Endodermal cell (in vitro differentiated cells): ENCODE measurements around the gene COPRS. TPM values are rescaled to one million over a fixed set of nuclear protein-coding genes. Genes with fewer than 3 reads are reported as not detected.
A peak's percentile ranks its signal among the peaks of the same experiment; 100 is the strongest.

Experiments used
- DNase-seq: peaks from one replicate; pipeline ENCODE4 v3.0.0-alpha.2; 2017
- H3K27ac ChIP-seq: 2 replicates; pipeline ENCODE4 v1.5.1; 2013; ENCODE audit warnings: mild to moderate bottlenecking, low read depth, low read length, moderate library complexity
- H3K27me3 ChIP-seq: 2 replicates; pipeline ENCODE4 v1.6.1; 2013; ENCODE audit warnings: mild to moderate bottlenecking, low read length, moderate library complexity; ENCODE audit not compliant: insufficient read depth, control insufficient read depth, poor library complexity, severe bottlenecking
- H3K36me3 ChIP-seq: 2 replicates; pipeline ENCODE4 v1.7.0; 2013; ENCODE audit warnings: mild to moderate bottlenecking, low read length, moderate library complexity; ENCODE audit not compliant: control insufficient read depth, insufficient read depth
- H3K4me1 ChIP-seq: one replicate; pipeline ENCODE4 v1.7.0; 2013; ENCODE audit warnings: low read length; ENCODE audit not compliant: control insufficient read depth, insufficient read depth
- H3K4me3 ChIP-seq: 2 replicates; pipeline ENCODE4 v1.5.1; 2013; ENCODE audit warnings: mild to moderate bottlenecking, low read length, moderate library complexity
- H3K9ac ChIP-seq: 2 replicates; pipeline ENCODE4 v1.6.1; 2013; ENCODE audit warnings: mild to moderate bottlenecking, low read length, moderate library complexity; ENCODE audit not compliant: poor library complexity, severe bottlenecking; ENCODE audit errors: extremely low read depth
- H3K9me3 ChIP-seq: 2 replicates; pipeline ENCODE4 v1.6.1; 2013; ENCODE audit warnings: mild to moderate bottlenecking, low read length, moderate library complexity; ENCODE audit not compliant: control insufficient read depth
- H3K27ac Mint-ChIP-seq: 2 replicates; pipeline ENCODE4 v1.8.0; 2020; ENCODE audit warnings: mixed read lengths
- H3K27me3 Mint-ChIP-seq: 2 replicates; pipeline ENCODE4 v1.8.0; 2021; ENCODE audit warnings: mild to moderate bottlenecking, mixed read lengths; ENCODE audit not compliant: insufficient read depth
- H3K36me3 Mint-ChIP-seq: 2 replicates; pipeline ENCODE4 v1.8.0; 2020; ENCODE audit warnings: low read depth, mixed read lengths
- H3K4me1 Mint-ChIP-seq: 2 replicates; pipeline ENCODE4 v1.8.0; 2020; ENCODE audit warnings: mixed read lengths
- H3K4me3 Mint-ChIP-seq: 2 replicates; pipeline ENCODE4 v1.8.0; 2020; ENCODE audit warnings: mild to moderate bottlenecking, moderate library complexity, mixed read lengths
- H3K9me3 Mint-ChIP-seq: 2 replicates; pipeline ENCODE4 v1.8.0; 2020; ENCODE audit warnings: mild to moderate bottlenecking, mixed read lengths
- WGBS, 2 experiments: methylation state at CpG; one replicate each; pipeline versions ENCODE4 v1.1.5 to v1.1.7; 2013; ENCODE audit warnings: missing lambda C conversion rate in 2 of 2, mixed read lengths in 1 of 2; ENCODE audit not compliant: insufficient coverage in 1 of 2, insufficient read length in 1 of 2; 5-methylcytosine and 5-hydroxymethylcytosine counted together
- total RNA-seq, 2 donors: library from RNA; stranded (reverse); fragmentation: NEBNext Ultra II Directional in 1 of 2; extraction: Animal tissue kit (Norgen Biotek cat#: 25700) in 1 of 2; gene quantifications; 2 replicates in 1 of 2; 3 replicates in 1 of 2; pipeline ENCODE4 v1.2.1, GENCODE V29; 2021
- TF ChIP-seq, protein P1 (sequence below): fragments of 200-600 bp; sonication (generic); conservative IDR thresholded peaks from 2 replicates; pipeline ENCODE4 v1.5.0; 2021; ENCODE audit warnings: antibody characterized with exemption, mild to moderate bottlenecking

The COPRS gene
- total RNA-seq, 2 donors from 2014 or later: 44.3 to 51.7 TPM

- 89 to 90% methylated on average over 8 of the region's 8 CpGs for WGBS, 2 experiments
- Histone ChIP-seq H3K27ac (no peak overlapping the region), H3K9me3 (no peaks in the 10 kb centered on the region), H3K4me1 (no peaks in the 10 kb centered on the region), H3K27me3 (peaks cover 6% of the 10 kb centered on the region), H3K4me3 (no peak overlapping the region), H3K9ac (no peak overlapping the region), H3K36me3 (no peaks in the 10 kb centered on the region)
- TF ChIP-seq, protein P1, sequence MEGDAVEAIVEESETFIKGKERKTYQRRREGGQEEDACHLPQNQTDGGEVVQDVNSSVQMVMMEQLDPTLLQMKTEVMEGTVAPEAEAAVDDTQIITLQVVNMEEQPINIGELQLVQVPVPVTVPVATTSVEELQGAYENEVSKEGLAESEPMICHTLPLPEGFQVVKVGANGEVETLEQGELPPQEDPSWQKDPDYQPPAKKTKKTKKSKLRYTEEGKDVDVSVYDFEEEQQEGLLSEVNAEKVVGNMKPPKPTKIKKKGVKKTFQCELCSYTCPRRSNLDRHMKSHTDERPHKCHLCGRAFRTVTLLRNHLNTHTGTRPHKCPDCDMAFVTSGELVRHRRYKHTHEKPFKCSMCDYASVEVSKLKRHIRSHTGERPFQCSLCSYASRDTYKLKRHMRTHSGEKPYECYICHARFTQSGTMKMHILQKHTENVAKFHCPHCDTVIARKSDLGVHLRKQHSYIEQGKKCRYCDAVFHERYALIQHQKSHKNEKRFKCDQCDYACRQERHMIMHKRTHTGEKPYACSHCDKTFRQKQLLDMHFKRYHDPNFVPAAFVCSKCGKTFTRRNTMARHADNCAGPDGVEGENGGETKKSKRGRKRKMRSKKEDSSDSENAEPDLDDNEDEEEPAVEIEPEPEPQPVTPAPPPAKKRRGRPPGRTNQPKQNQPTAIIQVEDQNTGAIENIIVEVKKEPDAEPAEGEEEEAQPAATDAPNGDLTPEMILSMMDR: no peak
- H3K27me3 Mint-ChIP-seq: peaks cover 5% of the 10 kb centered on the region
- H3K27ac Mint-ChIP-seq: no peak overlapping the region
- no peak for DNase-seq
- H3K4me3 Mint-ChIP-seq: no peak overlapping the region
- no peaks in the 10 kb centered on the region for H3K36me3 Mint-ChIP-seq
- no peaks in the 10 kb centered on the region for H3K9me3 Mint-ChIP-seq
- H3K4me1 Mint-ChIP-seq: no peaks in the 10 kb centered on the region
Measured at GRCh38 chr17:31843070-31843745, 15.8 kb downstream of the COPRS start.

- no peak overlapping the region for H3K4me3 Mint-ChIP-seq
- Histone ChIP-seq H3K4me1 (no peaks in the 10 kb centered on the region), H3K9me3 (no peaks in the 10 kb centered on the region), H3K27me3 (peaks cover 6% of the 10 kb centered on the region), H3K4me3 (no peak overlapping the region), H3K9ac (no peak overlapping the region), H3K36me3 (no peaks in the 10 kb centered on the region), H3K27ac (no peak overlapping the region)
- DNase-seq: peak; percentile 96
- TF ChIP-seq, protein P1: peak; percentile 98
- H3K27me3 Mint-ChIP-seq: peaks cover 5% of the 10 kb centered on the region
- H3K27ac Mint-ChIP-seq: no peak overlapping the region
- no peaks in the 10 kb centered on the region for H3K9me3 Mint-ChIP-seq
- no peaks in the 10 kb centered on the region for H3K36me3 Mint-ChIP-seq
- WGBS, 2 experiments: 44 to 45% methylated on average over 16 to 22 of the region's 22 CpGs
- no peaks in the 10 kb centered on the region for H3K4me1 Mint-ChIP-seq
Measured at GRCh38 chr17:31842195-31843069, 16.6 kb downstream of the COPRS start.

DNA sequence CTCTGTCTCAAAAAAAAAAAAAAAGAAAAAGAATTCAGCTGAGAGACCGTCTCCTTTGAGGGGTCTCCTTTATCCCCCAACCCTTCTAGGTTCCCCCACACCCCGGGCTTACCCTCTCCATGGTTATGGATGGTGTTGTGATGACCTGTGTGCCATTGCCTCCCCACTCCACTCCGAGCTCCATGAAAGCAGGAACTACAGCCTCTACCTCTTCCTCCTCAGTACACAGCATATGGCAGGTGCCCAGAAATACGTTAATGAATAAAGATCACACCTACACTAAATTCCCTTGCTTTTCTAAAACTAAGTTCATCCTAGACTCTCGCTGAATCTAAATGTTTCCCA, 17.2 kb downstream of the COPRS start:
- no peak for DNase-seq
- no peaks in the 10 kb centered on the region for H3K4me1 Mint-ChIP-seq
- peaks cover 5% of the 10 kb centered on the region for H3K27me3 Mint-ChIP-seq

More for the DNA sequence above, 17.2 kb downstream of the COPRS start:
- Mint-ChIP-seq H3K4me3 (no peak overlapping the region), H3K27ac (no peak overlapping the region), H3K36me3 (no peaks in the 10 kb centered on the region), H3K9me3 (no peaks in the 10 kb centered on the region)
- TF ChIP-seq, protein P1: no peak
- Histone ChIP-seq H3K9me3 (no peaks in the 10 kb centered on the region), H3K9ac (no peak overlapping the region), H3K27me3 (peaks cover 6% of the 10 kb centered on the region), H3K4me3 (no peak overlapping the region), H3K36me3 (no peaks in the 10 kb centered on the region), H3K27ac (no peak overlapping the region), H3K4me1 (no peaks in the 10 kb centered on the region)
- WGBS, 2 experiments: 90% methylated on average over 2 to 3 of the region's 5 CpGs
